Measurements from ENCODE around the gene SRSF1.
"Not testable (repeated sequence)": the region's sequence is repeated elsewhere in the genome, so short reads cannot be mapped to it uniquely, and the experiment has no call there.

Gene SRSF1

GRCh38 chr17:58044256-58044655 lies 37.2 kb upstream of the SRSF1 start:
- H3K27me3 ChIP-seq (ENCODE audit: control insufficient read depth, insufficient read depth, low read length); H3K4me3 ChIP-seq (ENCODE audit: low read depth, low read length); H3K36me3 ChIP-seq (ENCODE audit: control insufficient read depth, insufficient read depth, low read length); H3K27ac ChIP-seq (ENCODE audit: low read depth, low read length); H3K9me3 ChIP-seq (ENCODE audit: control insufficient read depth, insufficient read depth, low read depth, low read length); H3K9ac ChIP-seq (ENCODE audit: low read length): not testable (repeated sequence)
- H3K4me1 ChIP-seq (ENCODE audit: control insufficient read depth, insufficient read depth, low read length) = peaks cover 10% of the 10 kb centered on the region; the same call in 1 of the 2 replicates

- H3K4me1 ChIP-seq (ENCODE audit: control insufficient read depth, insufficient read depth, low read length) = peaks cover 10% of the 10 kb centered on the region; the same call in 1 of the 2 replicates
- no peak overlapping the region for H3K27ac ChIP-seq (ENCODE audit: low read depth, low read length)
- H3K9ac ChIP-seq (ENCODE audit: low read length) = no peak overlapping the region
- H3K36me3 ChIP-seq (ENCODE audit: control insufficient read depth, insufficient read depth, low read length) = no peaks in the 10 kb centered on the region
- H3K27me3 ChIP-seq (ENCODE audit: control insufficient read depth, insufficient read depth, low read length) = no peaks in the 10 kb centered on the region
- no peak overlapping the region for H3K4me3 ChIP-seq (ENCODE audit: low read depth, low read length)
- no peaks in the 10 kb centered on the region for H3K9me3 ChIP-seq (ENCODE audit: control insufficient read depth, insufficient read depth, low read depth, low read length)
Observed at GRCh38 chr17:58043221-58044181, 36.5 kb upstream of the SRSF1 start.

- no peak overlapping the region for H3K27ac ChIP-seq (ENCODE audit: low read depth, low read length)
- H3K9me3 ChIP-seq (ENCODE audit: control insufficient read depth, insufficient read depth, low read depth, low read length) = no peaks in the 10 kb centered on the region
- no peaks in the 10 kb centered on the region for H3K27me3 ChIP-seq (ENCODE audit: control insufficient read depth, insufficient read depth, low read length)
- no peak overlapping the region for H3K4me3 ChIP-seq (ENCODE audit: low read depth, low read length)
- no peaks in the 10 kb centered on the region for H3K4me1 ChIP-seq (ENCODE audit: control insufficient read depth, insufficient read depth, low read length)
- H3K36me3 ChIP-seq (ENCODE audit: control insufficient read depth, insufficient read depth, low read length) = no peaks in the 10 kb centered on the region
- no peak overlapping the region for H3K9ac ChIP-seq (ENCODE audit: low read length)
Observed at GRCh38 chr17:58041161-58041560, 34.1 kb upstream of the SRSF1 start.

- H3K27me3 ChIP-seq (ENCODE audit: control insufficient read depth, insufficient read depth, low read length) = no peaks in the 10 kb centered on the region
- H3K36me3 ChIP-seq (ENCODE audit: control insufficient read depth, insufficient read depth, low read length) = no peaks in the 10 kb centered on the region
- H3K9me3 ChIP-seq (ENCODE audit: control insufficient read depth, insufficient read depth, low read depth, low read length) = no peaks in the 10 kb centered on the region
- H3K4me1 ChIP-seq (ENCODE audit: control insufficient read depth, insufficient read depth, low read length) = no peaks in the 10 kb centered on the region
- no peak overlapping the region for H3K27ac ChIP-seq (ENCODE audit: low read depth, low read length)
- no peak overlapping the region for H3K4me3 ChIP-seq (ENCODE audit: low read depth, low read length)
- no peak overlapping the region for H3K9ac ChIP-seq (ENCODE audit: low read length)
Observed at GRCh38 chr17:58040386-58040785, 33.3 kb upstream of the SRSF1 start.

- Histone ChIP-seq H3K9me3 (ENCODE audit: control insufficient read depth, insufficient read depth, low read depth, low read length) (no peaks in the 10 kb centered on the region), H3K4me1 (ENCODE audit: control insufficient read depth, insufficient read depth, low read length) (no peaks in the 10 kb centered on the region), H3K9ac (ENCODE audit: low read length) (no peak overlapping the region), H3K27me3 (ENCODE audit: control insufficient read depth, insufficient read depth, low read length) (no peaks in the 10 kb centered on the region), H3K36me3 (ENCODE audit: control insufficient read depth, insufficient read depth, low read length) (no peaks in the 10 kb centered on the region), H3K4me3 (ENCODE audit: low read depth, low read length) (no peak overlapping the region), H3K27ac (ENCODE audit: low read depth, low read length) (no peak overlapping the region)
Observed at GRCh38 chr17:58039975-58040374, 32.9 kb upstream of the SRSF1 start.

- Histone ChIP-seq H3K4me3 (ENCODE audit: low read depth, low read length) (no peak overlapping the region), H3K9ac (ENCODE audit: low read length) (no peak overlapping the region), H3K27ac (ENCODE audit: low read depth, low read length) (no peak overlapping the region), H3K4me1 (ENCODE audit: control insufficient read depth, insufficient read depth, low read length) (peaks cover 16% of the 10 kb centered on the region), H3K27me3 (ENCODE audit: control insufficient read depth, insufficient read depth, low read length) (no peaks in the 10 kb centered on the region), H3K9me3 (ENCODE audit: control insufficient read depth, insufficient read depth, low read depth, low read length) (no peaks in the 10 kb centered on the region; the same call in 1 of the 2 replicates), H3K36me3 (ENCODE audit: control insufficient read depth, insufficient read depth, low read length) (no peaks in the 10 kb centered on the region)
Observed at GRCh38 chr17:58032691-58033415, 25.8 kb upstream of the SRSF1 start.

- Histone ChIP-seq H3K27me3 (ENCODE audit: control insufficient read depth, insufficient read depth, low read length) (no peaks in the 10 kb centered on the region), H3K9ac (ENCODE audit: low read length) (no peak overlapping the region), H3K9me3 (ENCODE audit: control insufficient read depth, insufficient read depth, low read depth, low read length) (no peaks in the 10 kb centered on the region; the same call in 1 of the 2 replicates), H3K27ac (ENCODE audit: low read depth, low read length) (no peak overlapping the region), H3K36me3 (ENCODE audit: control insufficient read depth, insufficient read depth, low read length) (no peaks in the 10 kb centered on the region), H3K4me1 (ENCODE audit: control insufficient read depth, insufficient read depth, low read length) (peaks cover 14% of the 10 kb centered on the region), H3K4me3 (ENCODE audit: low read depth, low read length) (no peak overlapping the region)
Observed at GRCh38 chr17:58028578-58028977, 21.5 kb upstream of the SRSF1 start.

- H3K9me3 ChIP-seq (ENCODE audit: control insufficient read depth, insufficient read depth, low read depth, low read length) = no peaks in the 10 kb centered on the region
- H3K27ac ChIP-seq (ENCODE audit: low read depth, low read length) = no peak overlapping the region
- H3K27me3 ChIP-seq (ENCODE audit: control insufficient read depth, insufficient read depth, low read length) = no peaks in the 10 kb centered on the region
- no peak overlapping the region for H3K4me3 ChIP-seq (ENCODE audit: low read depth, low read length)
- no peak overlapping the region for H3K9ac ChIP-seq (ENCODE audit: low read length)
- H3K36me3 ChIP-seq (ENCODE audit: control insufficient read depth, insufficient read depth, low read length) = no peaks in the 10 kb centered on the region
- no peaks in the 10 kb centered on the region; the same call in 1 of the 2 replicates for H3K4me1 ChIP-seq (ENCODE audit: control insufficient read depth, insufficient read depth, low read length)
Observed at GRCh38 chr17:58020401-58020800, 13.4 kb upstream of the SRSF1 start.

- H3K36me3 ChIP-seq (ENCODE audit: control insufficient read depth, insufficient read depth, low read length) = no peaks in the 10 kb centered on the region
- no peaks in the 10 kb centered on the region; the same call in 1 of the 2 replicates for H3K4me1 ChIP-seq (ENCODE audit: control insufficient read depth, insufficient read depth, low read length)
- H3K27me3 ChIP-seq (ENCODE audit: control insufficient read depth, insufficient read depth, low read length) = no peaks in the 10 kb centered on the region
- H3K9me3 ChIP-seq (ENCODE audit: control insufficient read depth, insufficient read depth, low read depth, low read length) = no peaks in the 10 kb centered on the region
- H3K9ac ChIP-seq (ENCODE audit: low read length) = no peak overlapping the region
- H3K27ac ChIP-seq (ENCODE audit: low read depth, low read length) = no peak overlapping the region
- no peak overlapping the region for H3K4me3 ChIP-seq (ENCODE audit: low read depth, low read length)
Observed at GRCh38 chr17:58019521-58019920, 12.5 kb upstream of the SRSF1 start.

- Histone ChIP-seq H3K36me3 (ENCODE audit: control insufficient read depth, insufficient read depth, low read length) (no peaks in the 10 kb centered on the region), H3K9me3 (ENCODE audit: control insufficient read depth, insufficient read depth, low read depth, low read length) (no peaks in the 10 kb centered on the region), H3K9ac (ENCODE audit: low read length) (no peak overlapping the region), H3K4me3 (ENCODE audit: low read depth, low read length) (no peak overlapping the region), H3K4me1 (ENCODE audit: control insufficient read depth, insufficient read depth, low read length) (no peaks in the 10 kb centered on the region; the same call in 1 of the 2 replicates), H3K27ac (ENCODE audit: low read depth, low read length) (no peak overlapping the region), H3K27me3 (ENCODE audit: control insufficient read depth, insufficient read depth, low read length) (no peaks in the 10 kb centered on the region)
Observed at GRCh38 chr17:58019039-58019438, 12.0 kb upstream of the SRSF1 start.

All from HUES6 (cell line).